GM10266 (cell line): Measurements from ENCODE around the gene NDUFS3.

Source experiments
- DNase-seq: peaks from one replicate; pipeline ENCODE4 v3.0.0; 2012; ENCODE audit errors: extremely low spot score
- CTCF ChIP-seq: IDR thresholded peaks from 2 replicates; pipeline ENCODE4 v1.5.1; 2012; ENCODE audit warnings: mild to moderate bottlenecking, low read depth; ENCODE audit not compliant: control insufficient read depth, insufficient read depth; ENCODE audit errors: missing control alignments

The NDUFS3 gene

GRCh38 chr11:47626234-47626633 is 47.4 kb downstream of the NDUFS3 start:
- no peak for DNase-seq
- TF ChIP-seq CTCF: no peak

GRCh38 chr11:47628026-47628425 is 49.2 kb downstream of the NDUFS3 start:
- no peak for DNase-seq
- no peak for TF ChIP-seq CTCF

GRCh38 chr11:47631473-47631872 is 52.6 kb downstream of the NDUFS3 start:
- TF ChIP-seq CTCF: no peak
- no peak for DNase-seq
